ENCODE measurements around the gene DPPA2. TPM values are rescaled to one million over a fixed set of nuclear protein-coding genes. Genes with fewer than 3 reads are reported as not detected.

The DPPA2 gene
- total RNA-seq, 1 experiment from 2014 or later = 0.34 TPM

DNA sequence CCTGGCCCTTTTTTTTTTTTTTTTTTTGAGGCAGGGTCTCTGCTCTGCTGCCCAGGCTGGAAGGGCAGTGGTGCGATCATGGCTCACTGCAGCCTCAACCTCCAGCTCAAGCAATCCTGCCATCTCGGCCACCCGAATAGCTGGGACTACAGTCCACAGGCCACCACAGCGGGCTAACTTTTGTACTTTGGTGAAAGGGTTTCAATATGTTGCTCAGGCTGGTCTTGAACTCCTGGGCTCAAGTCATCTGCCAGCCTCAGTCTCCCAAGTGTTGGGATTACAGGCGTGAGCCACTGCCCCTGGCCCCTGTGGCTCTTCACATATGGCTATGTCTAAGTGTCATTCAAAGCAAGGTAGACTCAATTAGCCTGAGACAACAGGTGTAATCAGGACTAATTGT is 8.8 kb upstream of the DPPA2 start:
- DNase-seq (ENCODE audit: low read depth) = no peak

DNA sequence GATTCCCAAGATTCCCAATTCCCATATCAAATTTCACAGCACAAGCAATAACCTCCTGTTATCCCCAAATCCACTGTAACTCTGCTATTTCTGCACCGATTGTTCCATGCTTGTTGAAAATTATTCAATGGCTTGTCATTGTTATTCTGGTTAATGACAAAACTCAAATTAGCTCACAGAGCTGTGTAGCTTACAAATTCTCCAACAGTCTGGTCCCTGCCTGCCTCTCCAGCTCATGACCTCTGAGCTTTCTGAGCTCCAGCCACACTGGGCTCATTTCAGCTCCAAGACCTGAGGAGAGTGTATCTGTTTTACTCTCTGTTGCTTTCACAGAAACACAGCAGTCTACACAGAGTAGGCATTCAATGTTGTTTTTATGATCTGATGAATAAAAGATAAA is 3.3 kb downstream of the DPPA2 start:
- no peak for DNase-seq (ENCODE audit: low read depth)

- DNase-seq (ENCODE audit: low read depth) = no peak
Observed at GRCh38 chr3:109297496-109297895, 18.8 kb downstream of the DPPA2 start.

DNA sequence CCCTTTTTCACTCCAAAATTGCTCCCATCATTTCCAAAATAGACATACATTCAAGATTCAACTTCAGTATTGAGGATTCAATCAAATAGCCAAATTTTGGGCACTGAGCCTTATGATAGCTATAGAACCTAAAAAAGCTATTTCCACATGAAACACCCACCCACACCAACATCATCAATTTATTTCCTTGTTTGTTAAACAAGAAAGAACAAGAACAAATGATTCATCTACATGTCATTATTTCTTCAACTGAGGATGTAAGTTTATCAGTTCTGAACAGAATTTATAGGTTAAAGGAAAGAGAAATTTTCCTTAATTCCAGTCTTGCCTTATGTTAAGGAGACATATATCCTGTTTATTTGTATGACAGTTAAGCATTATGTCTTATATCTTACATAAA is 32.2 kb downstream of the DPPA2 start:
- no peak for DNase-seq (ENCODE audit: low read depth)

- DNase-seq (ENCODE audit: low read depth) = no peak
Observed at GRCh38 chr3:109278546-109278945, 37.8 kb downstream of the DPPA2 start.

GRCh38 chr3:109278141-109278540 is 38.2 kb downstream of the DPPA2 start:
- no peak for DNase-seq (ENCODE audit: low read depth)

GRCh38 chr3:109275702-109276293 is 40.5 kb downstream of the DPPA2 start:
- DNase-seq (ENCODE audit: low read depth) = peak; percentile 20

GRCh38 chr3:109270779-109271178 is 45.5 kb downstream of the DPPA2 start:
- no peak for DNase-seq (ENCODE audit: low read depth)

DNA sequence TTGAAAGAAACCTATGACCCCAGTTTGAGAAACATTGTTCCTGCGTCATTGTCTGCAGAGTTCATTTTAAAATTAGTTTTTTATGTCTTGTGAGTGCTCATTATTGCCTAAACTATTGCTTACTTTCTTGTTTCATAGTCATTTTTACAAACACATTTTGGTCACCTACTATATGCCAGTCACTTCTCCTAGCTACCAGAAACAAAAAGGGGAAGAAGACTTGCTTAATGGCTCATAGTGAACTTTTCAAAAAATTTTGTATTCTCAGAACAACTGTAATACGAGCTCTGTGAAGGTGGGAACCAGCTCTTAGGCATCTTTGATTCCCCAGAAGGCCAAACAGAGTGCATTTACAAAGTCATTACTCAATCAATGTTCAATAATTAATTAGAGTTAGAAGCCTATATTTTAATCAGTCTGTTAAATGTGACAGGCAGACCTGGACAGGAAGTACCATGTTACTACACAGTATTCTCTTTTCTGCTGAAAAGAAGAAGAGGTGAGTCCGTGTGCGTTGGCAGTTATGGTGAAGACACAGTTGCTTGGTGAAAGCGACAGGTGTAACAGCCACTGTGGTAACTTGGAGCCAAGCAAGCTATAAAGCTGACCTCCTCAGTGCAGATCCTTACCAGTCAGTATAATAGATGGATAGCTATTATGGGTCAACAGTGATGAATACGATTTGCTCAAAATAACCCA is 46.6 kb downstream of the DPPA2 start:
- DNase-seq (ENCODE audit: low read depth) = no peak

DNA sequence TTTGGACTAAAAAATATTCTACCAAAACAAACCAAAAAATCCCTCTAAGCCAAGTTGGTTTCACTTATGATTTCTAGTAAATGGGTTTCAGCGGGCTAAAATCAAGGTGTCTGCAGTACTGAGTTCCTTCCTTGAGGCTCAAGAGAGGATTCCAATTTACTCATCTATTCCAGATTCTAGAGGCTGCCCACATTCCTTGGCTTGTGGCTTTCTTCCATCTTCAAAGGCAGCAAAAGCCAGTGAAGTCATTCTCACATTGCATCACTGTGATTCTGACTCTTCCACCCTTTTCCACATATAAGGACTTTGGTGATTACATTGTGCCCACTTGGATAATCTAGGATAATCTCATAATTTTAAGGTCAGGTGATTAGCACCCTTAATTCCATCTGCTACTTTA is 48.1 kb downstream of the DPPA2 start:
- DNase-seq (ENCODE audit: low read depth) = no peak

DNA sequence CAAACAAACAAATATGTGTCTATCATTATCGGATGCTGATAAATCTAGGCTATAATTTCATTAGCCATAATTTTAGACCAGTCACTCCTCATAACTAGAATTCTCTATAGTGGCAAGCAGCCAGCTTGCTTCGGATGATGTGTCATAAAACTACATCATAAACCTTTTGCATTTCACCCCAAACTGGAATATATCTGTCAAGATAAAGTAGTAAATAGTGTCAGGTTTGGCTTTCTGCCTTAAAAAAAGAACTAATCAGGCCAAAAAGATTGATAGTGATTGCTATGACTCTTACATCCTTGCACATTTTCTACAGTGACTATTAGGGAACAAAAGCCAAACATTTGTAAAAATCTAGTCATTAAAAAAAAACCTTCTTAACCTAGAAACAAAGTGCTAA is 51.0 kb downstream of the DPPA2 start:
- DNase-seq (ENCODE audit: low read depth) = no peak

GRCh38 chr3:109257269-109257668 is 59.0 kb downstream of the DPPA2 start:
- DNase-seq (ENCODE audit: low read depth) = peak; percentile 9

DNA sequence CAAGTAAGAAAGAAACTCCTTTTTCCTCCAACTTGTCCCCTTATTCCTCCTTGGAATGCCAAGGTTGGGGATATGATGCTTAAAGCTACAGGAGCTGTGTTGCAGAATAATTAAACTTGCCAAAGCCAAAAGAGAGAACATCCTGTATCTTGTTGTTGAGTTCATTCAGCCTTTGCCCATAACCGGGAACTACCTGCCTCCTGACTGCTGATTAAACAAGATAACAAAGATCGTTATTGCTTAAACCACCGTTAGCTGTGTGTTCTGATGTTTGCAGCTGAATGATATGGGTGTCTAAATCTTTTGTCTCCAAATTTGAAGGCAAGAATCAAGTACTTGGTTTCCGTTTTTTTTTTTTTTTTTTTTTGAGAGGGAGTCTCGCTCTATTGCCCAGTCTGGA is 61.5 kb downstream of the DPPA2 start:
- no peak for DNase-seq (ENCODE audit: low read depth)

GRCh38 chr3:109252641-109253040 is 63.7 kb downstream of the DPPA2 start:
- no peak for DNase-seq (ENCODE audit: low read depth)

Other genes with a start within 250 kb of the DPPA2 start
- not detected in 2 replicates for gene MORC1, start 198.4 kb downstream of the DPPA2 start, total RNA-seq (2014; rRNA removed; shearing (Covaris generic))
- not detected in 2 replicates for gene C3orf85, start 179.8 kb downstream of the DPPA2 start, total RNA-seq (2014; rRNA removed; shearing (Covaris generic))
- gene DPPA4, start 21.0 kb upstream of the DPPA2 start, total RNA-seq (2014; rRNA removed; shearing (Covaris generic)) = 7.2 and 11.1 TPM in 2 replicates